ENCODE data around the gene POLDIP2.

GRCh38 chr17:28385406-28385805 lies 28.1 kb upstream of the POLDIP2 start:
- TF ChIP-seq POLR2A (IDR thresholded peaks at IDR 0.05) (no peak), CTCF (IDR thresholded peaks at IDR 0.05 in 4 of 5, conservative IDR thresholded peaks at IDR 0.05 in 1 of 5) (no peak)
